ENCODE measurements around the gene PRKRA.

PRKRA gene

GRCh38 chr2:178452870-178453269 lies 1.9 kb upstream of the PRKRA start:
- H3K27me3 ChIP-seq (ENCODE audit: low read length), result no peaks in the 10 kb centered on the region
- H3K9me3 ChIP-seq (ENCODE audit: insufficient read depth, low read length), result no peaks in the 10 kb centered on the region
- H3K9ac ChIP-seq (ENCODE audit: low read length), result no peak overlapping the region
- no peak overlapping the region for H3K4me2 ChIP-seq (ENCODE audit: low read depth, low read length, poor library complexity, severe bottlenecking)
- H2AFZ ChIP-seq (ENCODE audit: low read depth, low read length, severe bottlenecking), result no peak overlapping the region
- H3K4me3 ChIP-seq (ENCODE audit: insufficient read depth, low read length, poor library complexity, severe bottlenecking), result no peak overlapping the region
- 0 out of 2 replicates have a peak, but pooled peaks cover 1% of the 10 kb centered on the region for H3K36me3 ChIP-seq (ENCODE audit: low read length)
- H3K79me2 ChIP-seq (ENCODE audit: insufficient read depth, low read length), result peaks cover 21% of the 10 kb centered on the region
- H3F3A ChIP-seq (ENCODE audit: insufficient read depth), result peaks cover 20% of the 10 kb centered on the region
- H3K9me2 ChIP-seq (replicated peaks; ENCODE audit: insufficient read depth, low read length), result no peaks in the 10 kb centered on the region
- no peak overlapping the region for H3K27ac ChIP-seq (ENCODE audit: low read depth, low read length)
- no peaks in the 10 kb centered on the region for H4K20me1 ChIP-seq (ENCODE audit: low read depth, low read length)
- TF ChIP-seq, protein P1, sequence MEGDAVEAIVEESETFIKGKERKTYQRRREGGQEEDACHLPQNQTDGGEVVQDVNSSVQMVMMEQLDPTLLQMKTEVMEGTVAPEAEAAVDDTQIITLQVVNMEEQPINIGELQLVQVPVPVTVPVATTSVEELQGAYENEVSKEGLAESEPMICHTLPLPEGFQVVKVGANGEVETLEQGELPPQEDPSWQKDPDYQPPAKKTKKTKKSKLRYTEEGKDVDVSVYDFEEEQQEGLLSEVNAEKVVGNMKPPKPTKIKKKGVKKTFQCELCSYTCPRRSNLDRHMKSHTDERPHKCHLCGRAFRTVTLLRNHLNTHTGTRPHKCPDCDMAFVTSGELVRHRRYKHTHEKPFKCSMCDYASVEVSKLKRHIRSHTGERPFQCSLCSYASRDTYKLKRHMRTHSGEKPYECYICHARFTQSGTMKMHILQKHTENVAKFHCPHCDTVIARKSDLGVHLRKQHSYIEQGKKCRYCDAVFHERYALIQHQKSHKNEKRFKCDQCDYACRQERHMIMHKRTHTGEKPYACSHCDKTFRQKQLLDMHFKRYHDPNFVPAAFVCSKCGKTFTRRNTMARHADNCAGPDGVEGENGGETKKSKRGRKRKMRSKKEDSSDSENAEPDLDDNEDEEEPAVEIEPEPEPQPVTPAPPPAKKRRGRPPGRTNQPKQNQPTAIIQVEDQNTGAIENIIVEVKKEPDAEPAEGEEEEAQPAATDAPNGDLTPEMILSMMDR (IDR thresholded peaks at IDR 0.05; ENCODE audit: insufficient read depth, low read length, poor library complexity, severe bottlenecking), result no peak
- no peak for TF ChIP-seq EZH2phosphoT487 (conservative IDR thresholded peaks at IDR 0.05; ENCODE audit: low read length)

DNA sequence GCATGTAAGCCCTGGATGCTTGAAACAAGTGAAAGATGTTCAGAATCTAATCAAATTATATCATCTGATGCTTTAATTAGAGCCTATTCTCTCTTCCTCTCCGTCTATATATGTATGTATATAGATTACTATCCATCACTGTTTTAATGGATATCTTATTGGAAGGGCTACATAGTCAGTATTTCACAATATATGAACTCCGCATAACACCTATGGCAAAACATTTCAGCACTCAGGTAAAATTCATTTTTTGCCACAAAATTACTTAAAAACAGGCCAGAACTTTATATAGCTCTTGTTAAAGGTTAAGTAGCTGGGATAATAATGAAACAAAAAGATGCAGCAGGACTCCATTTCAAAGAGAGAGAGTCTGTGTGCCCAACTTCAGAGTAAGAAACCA lies 1.4 kb upstream of the PRKRA start:
- no peak for TF ChIP-seq EZH2phosphoT487 (conservative IDR thresholded peaks at IDR 0.05; ENCODE audit: low read length)
- TF ChIP-seq, protein P1 (IDR thresholded peaks at IDR 0.05; ENCODE audit: insufficient read depth, low read length, poor library complexity, severe bottlenecking), result no peak
- no peaks in the 10 kb centered on the region for H3K9me2 ChIP-seq (replicated peaks; ENCODE audit: insufficient read depth, low read length)
- peaks cover 23% of the 10 kb centered on the region for H3K79me2 ChIP-seq (ENCODE audit: insufficient read depth, low read length)
- no peaks in the 10 kb centered on the region for H3K9me3 ChIP-seq (ENCODE audit: insufficient read depth, low read length)
- H3F3A ChIP-seq (ENCODE audit: insufficient read depth), result peaks cover 20% of the 10 kb centered on the region
- no peaks in the 10 kb centered on the region for H4K20me1 ChIP-seq (ENCODE audit: low read depth, low read length)
- no peak overlapping the region for H2AFZ ChIP-seq (ENCODE audit: low read depth, low read length, severe bottlenecking)
- no peaks in the 10 kb centered on the region for H3K27me3 ChIP-seq (ENCODE audit: low read length)
- peaks cover 3% of the 10 kb centered on the region; the same call in 1 of the 2 replicates for H3K36me3 ChIP-seq (ENCODE audit: low read length)
- H3K9ac ChIP-seq (ENCODE audit: low read length), result no peak overlapping the region
- no peak overlapping the region for H3K4me3 ChIP-seq (ENCODE audit: insufficient read depth, low read length, poor library complexity, severe bottlenecking)
- H3K4me2 ChIP-seq (ENCODE audit: low read depth, low read length, poor library complexity, severe bottlenecking), result no peak overlapping the region
- H3K27ac ChIP-seq (ENCODE audit: low read depth, low read length), result no peak overlapping the region

DNA sequence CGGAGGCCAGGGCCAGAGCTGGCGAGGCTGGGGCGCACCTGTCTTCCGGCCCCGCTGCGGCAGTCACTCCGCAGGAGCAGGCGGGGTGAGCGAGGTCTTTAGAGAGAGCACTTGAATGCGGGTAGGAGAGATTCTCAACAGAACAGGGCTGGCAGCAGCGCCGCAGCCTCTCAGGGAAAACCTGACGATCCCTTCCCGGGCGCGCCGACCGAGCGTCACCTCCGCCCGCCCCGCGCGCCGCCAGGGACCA lies 526 bp downstream of the PRKRA start:
- peak overlapping the region; percentile 74 for H3K9ac ChIP-seq (ENCODE audit: low read length)
- peak overlapping the region; percentile 91 for H3K27ac ChIP-seq (ENCODE audit: low read depth, low read length)
- H3K4me2 ChIP-seq (ENCODE audit: low read depth, low read length, poor library complexity, severe bottlenecking), result peak overlapping the region; percentile 91
- peak overlapping the region; percentile 77 for H3K4me3 ChIP-seq (ENCODE audit: insufficient read depth, low read length, poor library complexity, severe bottlenecking)
- no peak for TF ChIP-seq EZH2phosphoT487 (conservative IDR thresholded peaks at IDR 0.05; ENCODE audit: low read length)
- no peaks in the 10 kb centered on the region for H4K20me1 ChIP-seq (ENCODE audit: low read depth, low read length)
- peaks cover 8% of the 10 kb centered on the region for H3K36me3 ChIP-seq (ENCODE audit: low read length)
- H3K79me2 ChIP-seq (ENCODE audit: insufficient read depth, low read length), result peaks cover 23% of the 10 kb centered on the region
- no peaks in the 10 kb centered on the region for H3K9me2 ChIP-seq (replicated peaks; ENCODE audit: insufficient read depth, low read length)
- H3F3A ChIP-seq (ENCODE audit: insufficient read depth), result peaks cover 20% of the 10 kb centered on the region
- H3K27me3 ChIP-seq (ENCODE audit: low read length), result no peaks in the 10 kb centered on the region
- H2AFZ ChIP-seq (ENCODE audit: low read depth, low read length, severe bottlenecking), result peak overlapping the region; percentile 53
- H3K9me3 ChIP-seq (ENCODE audit: insufficient read depth, low read length), result no peaks in the 10 kb centered on the region

DNA sequence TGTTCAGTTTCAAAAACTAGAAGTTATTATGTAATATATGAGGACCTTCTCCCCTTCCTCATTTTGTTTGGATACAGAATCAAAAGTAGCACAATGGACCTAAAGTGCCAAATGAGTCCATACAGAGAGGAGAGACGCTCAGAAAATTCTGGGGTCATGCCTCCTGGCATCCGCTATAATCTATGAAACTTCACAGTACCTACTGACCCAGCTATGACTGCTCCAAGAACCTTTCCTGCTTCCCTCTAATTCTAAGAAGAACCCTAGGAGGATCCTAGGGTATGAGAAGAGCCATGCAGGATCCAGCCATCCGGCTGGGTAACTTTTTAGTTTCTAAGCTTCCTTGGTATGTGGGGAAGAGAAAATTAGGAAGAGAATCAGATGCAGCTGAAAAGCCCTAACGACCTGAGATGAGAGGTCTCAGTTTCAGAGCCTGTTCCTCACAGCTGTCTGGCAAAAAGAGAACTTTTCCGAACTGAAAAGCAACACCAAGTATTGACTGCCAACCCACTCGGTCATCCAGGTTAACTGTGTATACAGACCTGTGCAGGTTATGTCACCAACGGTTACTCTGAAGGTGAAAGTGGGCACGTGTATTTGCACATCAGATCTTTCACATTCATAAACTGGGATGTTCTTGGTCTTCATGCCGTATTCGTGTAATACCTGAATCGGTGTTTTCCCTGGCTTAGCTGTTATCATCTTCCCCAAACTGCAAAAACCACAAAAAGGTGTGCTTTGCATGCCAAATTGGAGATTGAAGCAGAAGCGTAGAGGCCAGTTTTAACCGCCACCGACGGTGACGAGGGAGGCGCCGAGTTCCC lies 1.1 kb downstream of the PRKRA start:
- TF ChIP-seq, protein P1 (IDR thresholded peaks at IDR 0.05; ENCODE audit: insufficient read depth, low read length, poor library complexity, severe bottlenecking), result no peak
- no peak for TF ChIP-seq EZH2phosphoT487 (conservative IDR thresholded peaks at IDR 0.05; ENCODE audit: low read length)
- Histone ChIP-seq H3K9me3 (ENCODE audit: insufficient read depth, low read length) (no peaks in the 10 kb centered on the region), H3K4me3 (ENCODE audit: insufficient read depth, low read length, poor library complexity, severe bottlenecking) (peak overlapping the region; percentile 77), H3K9me2 (replicated peaks; ENCODE audit: insufficient read depth, low read length) (no peaks in the 10 kb centered on the region), H3K9ac (ENCODE audit: low read length) (peak overlapping the region; percentile 74), H3K4me2 (ENCODE audit: low read depth, low read length, poor library complexity, severe bottlenecking) (peak overlapping the region; percentile 91), H2AFZ (ENCODE audit: low read depth, low read length, severe bottlenecking) (peak overlapping the region; percentile 53), H4K20me1 (ENCODE audit: low read depth, low read length) (no peaks in the 10 kb centered on the region), H3K27ac (ENCODE audit: low read depth, low read length) (peak overlapping the region; percentile 91), H3F3A (ENCODE audit: insufficient read depth) (peaks cover 20% of the 10 kb centered on the region), H3K79me2 (ENCODE audit: insufficient read depth, low read length) (peaks cover 23% of the 10 kb centered on the region), H3K27me3 (ENCODE audit: low read length) (no peaks in the 10 kb centered on the region), H3K36me3 (ENCODE audit: low read length) (peaks cover 14% of the 10 kb centered on the region)
